SK-N-SH treated with all-trans-retinoic acid at 6 μM for 48 hours (cell line): ENCODE measurements around the gene GRIK1.

Experiments used
- CREB5 ChIP-seq: fragments of 250-450 bp; sonication (Bioruptor Pico); IDR thresholded peaks from 2 replicates; pipeline ENCODE4 v1.5.1; 2020; ENCODE audit warnings: low read depth, mild to moderate bottlenecking, moderate library complexity
- CSDC2 ChIP-seq: fragments of 250-450 bp; sonication (Bioruptor Pico); IDR thresholded peaks from 2 replicates; pipeline ENCODE4 v1.5.0; 2020; ENCODE audit warnings: mild to moderate bottlenecking, moderate library complexity
- CSRNP3 ChIP-seq: fragments of 250-450 bp; sonication (Bioruptor Pico); IDR thresholded peaks from 2 replicates; pipeline ENCODE4 v1.5.1; 2021; ENCODE audit warnings: mild to moderate bottlenecking, moderate library complexity
- OSR1 ChIP-seq: fragments of 250-450 bp; sonication (Bioruptor Pico); IDR thresholded peaks from 2 replicates; pipeline ENCODE4 v1.8.0; 2022; ENCODE audit warnings: moderate library complexity, mild to moderate bottlenecking, inconsistent platforms
- POU6F1 ChIP-seq: fragments of 250-450 bp; sonication (Bioruptor Pico); IDR thresholded peaks from 2 replicates; pipeline ENCODE4 v1.8.0; 2021; ENCODE audit warnings: low read depth, mild to moderate bottlenecking, moderate library complexity, borderline replicate concordance
- PPARA ChIP-seq: fragments of 250-450 bp; sonication (Bioruptor Pico); IDR thresholded peaks from 2 replicates; pipeline ENCODE4 v1.5.0; 2020; ENCODE audit warnings: mild to moderate bottlenecking, borderline replicate concordance
- RARB ChIP-seq: fragments of 250-450 bp; sonication (Bioruptor Pico); IDR thresholded peaks from 2 replicates; pipeline ENCODE4 v1.8.0; 2021; ENCODE audit warnings: mild to moderate bottlenecking, moderate library complexity
- ZC3H10 ChIP-seq: fragments of 250-450 bp; sonication (Bioruptor Pico); IDR thresholded peaks from 2 replicates; pipeline ENCODE4 v1.5.1; 2021; ENCODE audit warnings: mild to moderate bottlenecking, moderate library complexity
- ZFP30 ChIP-seq: fragments of 450-650 bp; formaldehyde crosslinking; IDR thresholded peaks from 2 replicates; pipeline ENCODE4 v1.5.0; 2022; ENCODE audit warnings: mild to moderate bottlenecking, moderate library complexity
- ZNF565 ChIP-seq: fragments of 450-650 bp; formaldehyde crosslinking; conservative IDR thresholded peaks from 2 replicates; pipeline ENCODE4 v1.5.0; 2020; ENCODE audit warnings: low read depth, mild to moderate bottlenecking, moderate library complexity
- ZNF70 ChIP-seq: fragments of 450-650 bp; formaldehyde crosslinking; IDR thresholded peaks from 2 replicates; pipeline ENCODE4 v1.5.0; 2020; ENCODE audit warnings: mild to moderate bottlenecking, moderate library complexity

- no peak for TF ChIP-seq CSDC2 (CRISPR knock-in tag)
- no peak for TF ChIP-seq OSR1 (CRISPR knock-in tag)
- TF ChIP-seq ZFP30 = no peak
- TF ChIP-seq PPARA (CRISPR knock-in tag) = no peak
- TF ChIP-seq ZNF70 (CRISPR knock-in tag) = no peak
- TF ChIP-seq CREB5 (CRISPR knock-in tag) = no peak
- no peak for TF ChIP-seq ZC3H10 (CRISPR knock-in tag)
- no peak for TF ChIP-seq ZNF565
- no peak for TF ChIP-seq RARB
- TF ChIP-seq CSRNP3 (CRISPR knock-in tag) = no peak
- no peak for TF ChIP-seq POU6F1 (CRISPR knock-in tag)
Observed at GRCh38 chr21:29803191-29803590, 136.6 kb downstream of the GRIK1 start.
